ENCODE results near the gene PRKCQ.

DNA sequence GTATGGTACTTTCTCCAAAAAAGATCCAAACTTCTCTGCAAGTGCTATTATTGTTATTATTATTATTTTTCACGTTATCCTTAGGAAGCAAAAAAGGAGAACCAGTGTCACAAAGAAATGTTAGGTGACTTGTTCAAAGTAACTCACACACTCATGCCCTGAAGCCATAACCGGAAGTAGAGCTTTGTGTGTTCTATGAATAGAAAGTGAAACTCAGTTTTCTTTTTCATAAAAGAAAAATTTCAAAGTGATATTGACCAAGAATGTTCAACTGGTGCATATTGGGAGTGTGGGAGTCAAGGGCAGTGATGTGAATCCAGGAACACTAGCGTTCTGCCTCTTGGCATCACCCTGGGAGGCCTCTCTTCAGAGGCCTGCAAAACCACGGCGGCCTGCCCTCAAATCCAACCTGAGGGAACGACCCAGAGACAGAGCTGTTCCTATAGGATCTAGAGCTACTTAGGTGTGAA lies 106.1 kb downstream of the PRKCQ start:
- TF ChIP-seq, protein P1, sequence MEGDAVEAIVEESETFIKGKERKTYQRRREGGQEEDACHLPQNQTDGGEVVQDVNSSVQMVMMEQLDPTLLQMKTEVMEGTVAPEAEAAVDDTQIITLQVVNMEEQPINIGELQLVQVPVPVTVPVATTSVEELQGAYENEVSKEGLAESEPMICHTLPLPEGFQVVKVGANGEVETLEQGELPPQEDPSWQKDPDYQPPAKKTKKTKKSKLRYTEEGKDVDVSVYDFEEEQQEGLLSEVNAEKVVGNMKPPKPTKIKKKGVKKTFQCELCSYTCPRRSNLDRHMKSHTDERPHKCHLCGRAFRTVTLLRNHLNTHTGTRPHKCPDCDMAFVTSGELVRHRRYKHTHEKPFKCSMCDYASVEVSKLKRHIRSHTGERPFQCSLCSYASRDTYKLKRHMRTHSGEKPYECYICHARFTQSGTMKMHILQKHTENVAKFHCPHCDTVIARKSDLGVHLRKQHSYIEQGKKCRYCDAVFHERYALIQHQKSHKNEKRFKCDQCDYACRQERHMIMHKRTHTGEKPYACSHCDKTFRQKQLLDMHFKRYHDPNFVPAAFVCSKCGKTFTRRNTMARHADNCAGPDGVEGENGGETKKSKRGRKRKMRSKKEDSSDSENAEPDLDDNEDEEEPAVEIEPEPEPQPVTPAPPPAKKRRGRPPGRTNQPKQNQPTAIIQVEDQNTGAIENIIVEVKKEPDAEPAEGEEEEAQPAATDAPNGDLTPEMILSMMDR (optimal IDR thresholded peaks at IDR 0.05 in 1 of 3, IDR thresholded peaks at IDR 0.05 in 1 of 3, conservative IDR thresholded peaks at IDR 0.05 in 1 of 3; ENCODE audit: extremely low read depth in 1 of 3, insufficient read depth in 2 of 3, low read length in 3 of 3): no peak
- no peak for TF ChIP-seq EZH2 (IDR thresholded peaks at IDR 0.05; ENCODE audit: low read length)

Measured in keratinocyte (primary cell).